Panc1 (cell line): ENCODE data around the gene HVCN1. TPM values are rescaled to one million over a fixed set of nuclear protein-coding genes. Genes with fewer than 3 reads are reported as not detected.

ENCODE experiments used
- ATAC-seq: fragments of 200-7000 bp; cut with Tn5 transposase; 2 replicates; pipeline ENCODE4 v1.9.1; 2020; ENCODE audit warnings: mild to moderate bottlenecking, moderate library complexity
- BruUV-seq: library from RNA; stranded (reverse); fragments of 400-500 nt; replicated peaks from 2 replicates; lab custom pipeline; 2021; lab: Mats Ljungman, UMichigan
- CTCF ChIA-PET: fragments of 300-600 bp; sonication (Branson Sonifier 250); formaldehyde crosslinking; loops from one replicate; lab custom pipeline; 2022; ENCODE audit warnings: antibody characterized with exemption; lab: Charles Lee
- POLR2A ChIA-PET: fragments of 300-600 bp; sonication (Branson Sonifier 250); formaldehyde crosslinking; loops from one replicate; lab custom pipeline; 2022; ENCODE audit warnings: antibody characterized with exemption; lab: Charles Lee
- DNase-seq: peaks from one replicate; pipeline ENCODE4 v3.0.0-alpha.2; 2010; ENCODE audit warnings: low read depth, low spot score
- H3K27ac ChIP-seq: 2 replicates; pipeline ENCODE4 v1.5.1; 2011; ENCODE audit warnings: mild to moderate bottlenecking, low read length, inconsistent platforms
- H3K27me3 ChIP-seq: fragments of 200-500 bp; sonication (Bioruptor generic); 2 replicates; pipeline ENCODE4 v1.6.0; 2014; ENCODE audit warnings: low read length, inconsistent platforms; ENCODE audit not compliant: control insufficient read depth, insufficient read depth
- H3K36me3 ChIP-seq: fragments of 200-500 bp; sonication (Bioruptor generic); 2 replicates; pipeline ENCODE4 v1.5.1; 2014; ENCODE audit warnings: inconsistent platforms, mild to moderate bottlenecking, low read length, moderate library complexity; ENCODE audit not compliant: control insufficient read depth, insufficient read depth
- H3K4me1 ChIP-seq: 2 replicates; pipeline ENCODE4 v1.5.1; 2011; ENCODE audit warnings: inconsistent platforms, mild to moderate bottlenecking, low read length, moderate library complexity; ENCODE audit not compliant: control insufficient read depth, insufficient read depth
- H3K4me3 ChIP-seq, 2 experiments: 2 replicates each; pipeline ENCODE4 v1.5.1; 2011 to 2012; ENCODE audit warnings: low read depth in 2 of 2, low read length in 2 of 2, mild to moderate bottlenecking in 2 of 2, inconsistent platforms in 1 of 2, moderate library complexity in 1 of 2
- H3K9me3 ChIP-seq: fragments of 200-500 bp; sonication (Bioruptor generic); 2 replicates; pipeline ENCODE4 v1.5.1; 2014; ENCODE audit warnings: low read depth, mild to moderate bottlenecking, inconsistent platforms, low read length, moderate library complexity; ENCODE audit not compliant: control insufficient read depth, insufficient read depth
- CTCF ChIP-seq: fragments of 450-650 bp; IDR thresholded peaks from 2 replicates; pipeline ENCODE4 v1.5.1; 2017; ENCODE audit warnings: mild to moderate bottlenecking
- POLR2AphosphoS5 ChIP-seq: IDR thresholded peaks from 2 replicates; pipeline ENCODE4 v1.6.1; 2012; ENCODE audit warnings: mild to moderate bottlenecking, low read depth, low read length, moderate library complexity
- REST ChIP-seq, 2 experiments: IDR thresholded peaks; 2 replicates each; pipeline ENCODE4 v1.6.1; 2011 to 2012; ENCODE audit warnings: low read depth in 2 of 2, control low read depth in 1 of 2, low read length in 1 of 2, mild to moderate bottlenecking in 1 of 2, moderate library complexity in 1 of 2; ENCODE audit not compliant: insufficient read depth in 1 of 2
- SIN3A ChIP-seq: IDR thresholded peaks from 2 replicates; pipeline ENCODE4 v1.6.1; 2012; ENCODE audit warnings: low read depth, mild to moderate bottlenecking, low read length, moderate library complexity, borderline replicate concordance; ENCODE audit not compliant: insufficient read depth
- TCF7L2 ChIP-seq: IDR thresholded peaks from 2 replicates; pipeline ENCODE4 v1.6.1; 2011; ENCODE audit warnings: mild to moderate bottlenecking, low read depth, low read length, inconsistent platforms
- in situ Hi-C: cut with HindIII; loops from 2 replicates; pipeline ENCODE4 v1.10.0; 2016; ENCODE audit warnings: low sequenced_read_pairs, low pct_unique_long_range_greater_than_20kb
- intact Hi-C: fragments of 100-400 bp; cut with micrococcal nuclease; formaldehyde crosslinking; loops from one replicate; pipeline ENCODE4 v1.10.0; 2022; ENCODE audit not compliant: unreplicated experiment
- total RNA-seq: library from RNA; stranded (reverse); gene quantifications from one replicate; pipeline ENCODE4 v1.2.1, GENCODE V29; 2021; ENCODE audit not compliant: unreplicated experiment

The HVCN1 gene
- total RNA-seq, 1 experiment from 2014 or later, result 0.87 TPM

GRCh38 chr12:110732572-110732971, 43.7 kb upstream of the HVCN1 start:
- Histone ChIP-seq H3K4me3 (no peak overlapping the region), H3K9me3 (no peaks in the 10 kb centered on the region), H3K27ac (no peak overlapping the region; the same call in 1 of the 2 replicates), H3K27me3 (no peaks in the 10 kb centered on the region), H3K4me1 (peaks cover 21% of the 10 kb centered on the region), H3K36me3 (peaks cover 24% of the 10 kb centered on the region)
- no peak for ATAC-seq
- no TSS peak for BruUV-seq
- CTCF ChIA-PET, result no interaction called here
- in situ Hi-C loops (no loop called here), intact Hi-C loops (no loop called here)
- TF ChIP-seq POLR2AphosphoS5, result no peak
- TF ChIP-seq TCF7L2, result no peak
- no peak for TF ChIP-seq REST (IDR thresholded peaks at IDR 0.05; ENCODE audit: insufficient read depth in 1 of 2, low read depth in 2 of 2, low read length in 1 of 2)
- no peak for TF ChIP-seq SIN3A
- no peak for TF ChIP-seq CTCF
- POLR2A ChIA-PET, result no interaction called here
- no peak for DNase-seq

GRCh38 chr12:110731479-110731878, 42.6 kb upstream of the HVCN1 start:
- intact Hi-C loops (no loop called here), in situ Hi-C loops (no loop called here)
- H3K9me3 ChIP-seq, result no peaks in the 10 kb centered on the region
- POLR2A ChIA-PET, result no interaction called here
- TF ChIP-seq TCF7L2, result no peak
- CTCF ChIA-PET, result no interaction called here
- H3K4me3 ChIP-seq, result no peak overlapping the region
- H3K4me1 ChIP-seq, result peaks cover 19% of the 10 kb centered on the region
- DNase-seq (no peak), ATAC-seq (no peak)
- no TSS peak for BruUV-seq
- H3K36me3 ChIP-seq, result peaks cover 26% of the 10 kb centered on the region
- H3K27me3 ChIP-seq, result no peaks in the 10 kb centered on the region
- no peak overlapping the region for H3K27ac ChIP-seq

- no peak overlapping the region for H3K27ac ChIP-seq
These were observed 39.7 kb upstream of the HVCN1 start for GRCh38 chr12:110728628-110729027.

More at GRCh38 chr12:110728628-110729027, 39.7 kb upstream of the HVCN1 start:
- ChIA-PET POLR2A (no interaction called here), CTCF (interaction anchor here (0.6 kb wide), 1 partner anchor 96 kb away, joined by 3 read pairs; no protein-coding TSS in a partner anchor)
- H3K4me1 ChIP-seq, result peaks cover 13% of the 10 kb centered on the region
- ATAC-seq, result no peak
- H3K9me3 ChIP-seq, result no peaks in the 10 kb centered on the region
- no peak for TF ChIP-seq TCF7L2
- TF ChIP-seq SIN3A, result no peak
- no peak for TF ChIP-seq POLR2AphosphoS5
- TF ChIP-seq CTCF, result no peak
- no peak for TF ChIP-seq REST (IDR thresholded peaks at IDR 0.05; ENCODE audit: insufficient read depth in 1 of 2, low read depth in 2 of 2, low read length in 1 of 2)
- no peak overlapping the region for H3K4me3 ChIP-seq
- no peaks in the 10 kb centered on the region for H3K27me3 ChIP-seq
- no peak for DNase-seq
- in situ Hi-C loops (no loop called here), intact Hi-C loops (no loop called here)
- no TSS peak for BruUV-seq
- peaks cover 29% of the 10 kb centered on the region for H3K36me3 ChIP-seq
